IMR-90 (cell line): ENCODE measurements around the gene DIAPH2.

Source experiments
- BHLHE40 ChIP-seq: fragments of 150-350 bp; IDR thresholded peaks from 2 replicates; pipeline ENCODE4 v1.6.1; 2016; ENCODE audit warnings: mild to moderate bottlenecking, low read depth, low read length
- CEBPB ChIP-seq: IDR thresholded peaks from 2 replicates; pipeline ENCODE4 v1.6.1; 2012; ENCODE audit warnings: low read depth, low read length, improper control_type of control experiment
- CHD1 ChIP-seq: IDR thresholded peaks from 2 replicates; pipeline ENCODE4 v1.6.1; 2012; ENCODE audit warnings: low read depth, low read length, improper control_type of control experiment
- MXI1 ChIP-seq: IDR thresholded peaks from 2 replicates; pipeline ENCODE4 v1.6.1; 2012; ENCODE audit warnings: low read depth, mild to moderate bottlenecking, low read length, moderate library complexity, borderline replicate concordance
- POLR2A ChIP-seq: IDR thresholded peaks from 2 replicates; pipeline ENCODE4 v1.6.1; 2012; ENCODE audit warnings: mild to moderate bottlenecking, low read depth, low read length
- RAD21 ChIP-seq: IDR thresholded peaks from 2 replicates; pipeline ENCODE4 v1.6.1; 2012; ENCODE audit warnings: low read length, improper control_type of control experiment
- TF ChIP-seq, protein P1 (sequence below): conservative IDR thresholded peaks from 2 replicates; pipeline ENCODE4 v1.5.1; 2012; ENCODE audit warnings: mild to moderate bottlenecking, low read depth, low read length, improper control_type of control experiment
- TF ChIP-seq, protein P2 (sequence below): fragments of 150-350 bp; IDR thresholded peaks from 2 replicates; pipeline ENCODE4 v1.6.1; 2017; ENCODE audit warnings: mild to moderate bottlenecking, antibody characterized with exemption, low read length, low read depth

DNA sequence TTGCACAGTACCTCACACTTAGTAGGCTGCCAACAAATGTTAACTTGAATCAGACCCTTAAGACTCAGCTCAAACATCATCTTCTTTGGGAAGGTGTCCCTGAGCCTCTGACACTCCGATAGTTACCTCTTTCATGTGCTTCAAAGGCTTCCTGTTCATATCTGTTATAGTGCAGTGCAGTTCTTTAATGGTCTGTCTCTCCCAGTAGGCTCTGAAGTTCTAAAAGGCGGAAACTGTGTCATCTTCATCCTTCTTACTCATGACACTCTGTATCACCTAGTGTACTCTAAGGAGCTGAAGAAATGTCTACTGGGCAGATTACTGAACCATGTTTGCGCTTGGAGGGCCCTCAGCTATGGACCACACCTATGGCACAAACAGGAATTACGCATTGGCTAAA lies 2.1 kb upstream of the DIAPH2 start:
- TF ChIP-seq, protein P1, sequence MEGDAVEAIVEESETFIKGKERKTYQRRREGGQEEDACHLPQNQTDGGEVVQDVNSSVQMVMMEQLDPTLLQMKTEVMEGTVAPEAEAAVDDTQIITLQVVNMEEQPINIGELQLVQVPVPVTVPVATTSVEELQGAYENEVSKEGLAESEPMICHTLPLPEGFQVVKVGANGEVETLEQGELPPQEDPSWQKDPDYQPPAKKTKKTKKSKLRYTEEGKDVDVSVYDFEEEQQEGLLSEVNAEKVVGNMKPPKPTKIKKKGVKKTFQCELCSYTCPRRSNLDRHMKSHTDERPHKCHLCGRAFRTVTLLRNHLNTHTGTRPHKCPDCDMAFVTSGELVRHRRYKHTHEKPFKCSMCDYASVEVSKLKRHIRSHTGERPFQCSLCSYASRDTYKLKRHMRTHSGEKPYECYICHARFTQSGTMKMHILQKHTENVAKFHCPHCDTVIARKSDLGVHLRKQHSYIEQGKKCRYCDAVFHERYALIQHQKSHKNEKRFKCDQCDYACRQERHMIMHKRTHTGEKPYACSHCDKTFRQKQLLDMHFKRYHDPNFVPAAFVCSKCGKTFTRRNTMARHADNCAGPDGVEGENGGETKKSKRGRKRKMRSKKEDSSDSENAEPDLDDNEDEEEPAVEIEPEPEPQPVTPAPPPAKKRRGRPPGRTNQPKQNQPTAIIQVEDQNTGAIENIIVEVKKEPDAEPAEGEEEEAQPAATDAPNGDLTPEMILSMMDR, result no peak
- TF ChIP-seq CHD1, result no peak
- no peak for TF ChIP-seq POLR2A
- TF ChIP-seq BHLHE40, result no peak
- TF ChIP-seq MXI1, result no peak
- TF ChIP-seq, protein P2, sequence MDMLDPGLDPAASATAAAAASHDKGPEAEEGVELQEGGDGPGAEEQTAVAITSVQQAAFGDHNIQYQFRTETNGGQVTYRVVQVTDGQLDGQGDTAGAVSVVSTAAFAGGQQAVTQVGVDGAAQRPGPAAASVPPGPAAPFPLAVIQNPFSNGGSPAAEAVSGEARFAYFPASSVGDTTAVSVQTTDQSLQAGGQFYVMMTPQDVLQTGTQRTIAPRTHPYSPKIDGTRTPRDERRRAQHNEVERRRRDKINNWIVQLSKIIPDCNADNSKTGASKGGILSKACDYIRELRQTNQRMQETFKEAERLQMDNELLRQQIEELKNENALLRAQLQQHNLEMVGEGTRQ, result no peak
- no peak for TF ChIP-seq RAD21
- TF ChIP-seq CEBPB, result no peak
